BLaER1 treated with 17β-estradiol and CSF1 and Interleukin-3, amounts not matched to agents 10 nM and 100 nM (cell line): ENCODE measurements around the gene RNF220.

ENCODE experiments used
- H3K27ac ChIP-seq, 11 experiments: shearing (Covaris generic); formaldehyde crosslinking; 2 replicates each; pipeline ENCODE4 v1.8.1; 2022
- H3K27me3 ChIP-seq, 11 experiments: shearing (Covaris generic); formaldehyde crosslinking; 2 replicates each; pipeline ENCODE4 v1.8.1; 2022
- H3K36me3 ChIP-seq, 11 experiments: shearing (Covaris generic); formaldehyde crosslinking; 2 replicates each; pipeline ENCODE4 v1.8.1; 2022
- H3K4me1 ChIP-seq, 10 experiments: shearing (Covaris generic); formaldehyde crosslinking; 2 replicates each; pipeline ENCODE4 v1.8.1; 2022
- H3K4me2 ChIP-seq, 11 experiments: shearing (Covaris generic); formaldehyde crosslinking; 2 replicates each; pipeline ENCODE4 v1.8.1; 2022
- H3K4me3 ChIP-seq, 10 experiments: shearing (Covaris generic); formaldehyde crosslinking; 2 replicates each; pipeline ENCODE4 v1.8.1; 2022
- H3K9ac ChIP-seq, 11 experiments: shearing (Covaris generic); formaldehyde crosslinking; 2 replicates each; pipeline ENCODE4 v1.8.1; 2022
- H3K9me3 ChIP-seq, 11 experiments: shearing (Covaris generic); formaldehyde crosslinking; replicated peaks in 1 of 11; 2 replicates each; pipeline ENCODE4 v1.8.1; 2022
- H4K20me1 ChIP-seq, 11 experiments: shearing (Covaris generic); formaldehyde crosslinking; 2 replicates each; pipeline ENCODE4 v1.8.1; 2022
- Cebpa-rat ChIP-seq, 11 experiments: shearing (Covaris generic); IDR thresholded peaks; 2 replicates each; pipeline ENCODE4 v1.8.1; 2022

Gene RNF220

GRCh38 chr1:44598167-44598566, 193.1 kb downstream of the RNF220 start:
- Histone ChIP-seq H3K27ac (no peak overlapping the region), H4K20me1 (no peaks in the 10 kb centered on the region), H3K4me2 (no peak overlapping the region), H3K9me3 (no peaks in the 10 kb centered on the region), H3K4me1 (no peaks in the 10 kb centered on the region), H3K9ac (no peak overlapping the region), H3K27me3 (no peaks in the 10 kb centered on the region), H3K4me3 (no peak overlapping the region), H3K36me3 (no peaks in the 10 kb centered on the region)
- no peak for TF ChIP-seq Cebpa-rat (IDR thresholded peaks at IDR 0.05)

DNA sequence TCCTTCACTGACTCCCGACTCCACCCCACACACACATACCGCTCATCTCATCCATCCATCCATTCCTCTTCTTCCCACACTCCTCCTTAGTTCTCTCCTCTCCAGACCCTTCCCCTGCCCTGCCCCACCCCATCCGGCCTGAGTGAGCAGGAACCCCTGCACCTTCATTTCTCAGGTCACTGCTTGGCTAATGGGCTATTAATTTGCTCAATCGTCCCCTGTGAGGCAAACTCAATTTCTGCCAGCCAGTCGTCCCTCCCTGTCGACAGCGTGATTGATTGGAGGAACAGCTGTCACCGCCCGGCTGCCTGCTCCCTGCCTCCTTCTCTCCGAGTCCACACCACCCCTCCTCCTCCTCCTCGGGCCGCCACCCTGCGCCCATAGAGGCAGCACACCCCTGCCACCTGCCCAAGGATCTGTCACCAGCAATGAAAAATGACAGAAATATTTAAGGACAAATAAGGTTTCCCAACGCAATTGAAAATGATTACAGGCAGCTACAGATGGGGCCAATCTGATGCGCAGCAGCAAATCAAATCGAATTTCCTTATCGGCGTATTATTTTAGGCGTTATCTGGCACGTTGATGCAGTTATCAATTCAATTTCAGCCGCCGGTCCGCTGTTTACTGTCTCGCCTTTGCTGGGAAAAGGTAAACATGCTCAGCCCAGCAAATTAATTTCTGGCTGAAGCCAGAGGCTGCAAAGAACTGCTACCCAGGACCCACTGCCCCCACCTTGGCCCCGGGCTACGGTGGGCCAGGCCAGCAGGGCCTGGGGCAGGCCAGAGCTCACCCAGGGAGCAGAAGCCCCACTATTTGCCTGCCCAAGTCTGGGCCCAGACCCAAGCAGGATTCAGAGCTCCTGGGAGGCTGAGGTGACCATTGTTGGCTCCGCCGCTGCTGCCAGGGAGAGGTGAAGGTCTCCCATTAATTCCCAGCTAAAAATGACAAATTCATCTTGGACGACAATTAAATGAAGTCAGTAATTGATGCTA, 197.9 kb downstream of the RNF220 start:
- Histone ChIP-seq H4K20me1 (no peaks in the 10 kb centered on the region), H3K36me3 (no peaks in the 10 kb centered on the region), H3K4me3 (no peak overlapping the region), H3K27me3 (no peaks in the 10 kb centered on the region), H3K4me2 (no peak overlapping the region), H3K9me3 (no peaks in the 10 kb centered on the region), H3K4me1 (no peaks in the 10 kb centered on the region), H3K9ac (no peak overlapping the region), H3K27ac (no peak overlapping the region)
- TF ChIP-seq Cebpa-rat (IDR thresholded peaks at IDR 0.05): no peak

DNA sequence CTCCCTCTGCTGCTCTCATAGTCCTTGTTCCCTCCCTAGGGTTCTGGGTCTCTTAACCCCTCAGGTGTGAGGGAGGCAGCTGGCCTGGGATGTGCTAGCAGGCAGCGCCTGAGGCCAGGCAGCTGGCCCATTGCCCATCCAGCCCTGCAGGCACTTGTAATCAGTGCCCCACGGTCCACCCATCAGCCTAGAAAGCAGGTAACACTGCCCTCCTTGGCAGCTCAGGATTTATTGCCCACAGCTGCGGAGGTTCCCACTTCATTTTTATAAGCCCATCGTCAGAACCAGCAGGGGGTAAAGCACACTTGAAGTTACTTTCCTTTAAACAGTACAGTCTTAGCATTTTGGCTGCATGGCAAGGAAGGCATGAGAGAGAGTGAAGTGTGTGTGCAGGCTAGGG, 198.7 kb downstream of the RNF220 start:
- no peaks in the 10 kb centered on the region for H3K4me1 ChIP-seq
- no peak overlapping the region for H3K9ac ChIP-seq
- no peak overlapping the region for H3K4me3 ChIP-seq
- H3K9me3 ChIP-seq: no peaks in the 10 kb centered on the region
- H3K27ac ChIP-seq: no peak overlapping the region
- no peak overlapping the region for H3K4me2 ChIP-seq
- H3K27me3 ChIP-seq: no peaks in the 10 kb centered on the region
- TF ChIP-seq Cebpa-rat (IDR thresholded peaks at IDR 0.05): no peak
- H4K20me1 ChIP-seq: no peaks in the 10 kb centered on the region
- no peaks in the 10 kb centered on the region for H3K36me3 ChIP-seq

DNA sequence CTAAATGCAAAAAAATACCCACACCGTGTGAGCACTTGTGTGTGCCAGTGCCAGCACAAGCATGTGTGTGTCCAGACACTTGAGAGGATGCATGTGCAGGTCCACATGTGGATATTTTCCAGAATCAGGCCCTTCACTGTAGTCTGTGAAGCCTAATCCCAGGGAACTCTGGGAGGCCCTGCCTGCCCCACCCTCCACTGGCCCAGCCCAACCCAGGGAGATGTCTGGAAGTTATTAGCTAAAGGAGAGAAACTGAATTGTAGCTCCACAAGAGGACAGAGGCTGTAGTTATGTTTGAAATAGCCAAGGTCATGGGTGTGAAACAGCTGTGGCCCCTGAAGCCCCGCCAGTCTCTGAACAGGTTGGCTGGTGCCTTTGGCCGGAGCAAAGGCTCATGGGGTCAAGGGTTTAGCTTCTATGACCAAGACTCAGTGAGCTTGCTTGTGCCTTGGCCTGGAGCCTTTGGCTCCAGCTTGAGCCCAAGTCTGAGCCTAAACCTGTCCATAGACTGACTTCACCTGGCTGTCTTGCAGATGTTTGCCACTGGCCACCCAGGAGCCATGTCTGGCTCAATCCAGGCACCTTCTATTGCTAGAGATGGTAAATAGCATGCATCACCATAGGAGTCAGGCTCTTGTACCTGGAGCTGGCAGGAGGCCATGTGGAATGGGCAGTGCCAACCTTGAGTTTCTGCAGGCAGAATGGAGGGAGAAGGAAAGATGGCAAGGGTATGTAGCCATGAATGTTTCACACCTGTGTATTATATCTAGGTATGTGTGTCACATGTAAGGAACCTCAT, 199.3 kb downstream of the RNF220 start:
- Histone ChIP-seq H3K9ac (no peak overlapping the region), H3K27ac (no peak overlapping the region)
- TF ChIP-seq Cebpa-rat (IDR thresholded peaks at IDR 0.05): no peak

GRCh38 chr1:44605914-44606615, 201.0 kb downstream of the RNF220 start:
- no peak overlapping the region for H3K9ac ChIP-seq
- no peak overlapping the region for H3K4me2 ChIP-seq
- no peaks in the 10 kb centered on the region for H3K4me1 ChIP-seq
- no peaks in the 10 kb centered on the region for H3K36me3 ChIP-seq
- TF ChIP-seq Cebpa-rat (IDR thresholded peaks at IDR 0.05): no peak
- H4K20me1 ChIP-seq: no peaks in the 10 kb centered on the region
- H3K9me3 ChIP-seq: no peaks in the 10 kb centered on the region
- no peaks in the 10 kb centered on the region for H3K27me3 ChIP-seq
- no peak overlapping the region for H3K4me3 ChIP-seq
- no peak overlapping the region for H3K27ac ChIP-seq

More for the DNA sequence above, 199.3 kb downstream of the RNF220 start:
- no peaks in the 10 kb centered on the region for H3K9me3 ChIP-seq
- no peaks in the 10 kb centered on the region for H3K36me3 ChIP-seq
- H3K4me1 ChIP-seq: no peaks in the 10 kb centered on the region
- H3K4me2 ChIP-seq: no peak overlapping the region
- no peaks in the 10 kb centered on the region for H3K27me3 ChIP-seq
- no peak overlapping the region for H3K4me3 ChIP-seq
- H4K20me1 ChIP-seq: no peaks in the 10 kb centered on the region

DNA sequence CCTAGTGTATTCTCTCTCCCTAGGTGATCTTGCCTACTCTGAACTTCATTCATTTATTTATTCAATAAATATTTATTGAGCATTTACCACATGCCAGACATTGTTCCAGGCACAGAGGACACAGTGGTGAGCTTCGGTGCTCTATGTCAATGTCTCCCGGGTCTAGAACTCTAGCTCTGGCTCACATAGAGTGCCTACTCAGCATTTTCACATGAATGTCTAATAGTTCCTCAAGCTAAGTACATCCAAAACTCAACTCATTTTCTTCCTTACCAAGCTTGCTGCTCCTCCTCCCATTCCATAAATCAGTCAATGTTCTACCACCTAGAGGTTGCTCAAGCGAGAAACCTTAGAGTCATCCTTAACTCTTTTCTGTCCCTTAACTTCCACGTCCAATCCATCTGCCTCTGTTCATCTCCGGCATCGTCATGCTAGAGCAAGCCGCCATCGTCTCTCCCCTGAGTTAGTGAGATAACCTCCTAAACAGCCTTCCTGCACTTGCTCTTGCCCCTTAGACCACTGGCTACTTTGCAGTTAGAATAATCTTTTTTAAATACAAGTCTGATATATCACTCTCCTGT, 201.7 kb downstream of the RNF220 start:
- no peak overlapping the region for H3K4me2 ChIP-seq

DNA sequence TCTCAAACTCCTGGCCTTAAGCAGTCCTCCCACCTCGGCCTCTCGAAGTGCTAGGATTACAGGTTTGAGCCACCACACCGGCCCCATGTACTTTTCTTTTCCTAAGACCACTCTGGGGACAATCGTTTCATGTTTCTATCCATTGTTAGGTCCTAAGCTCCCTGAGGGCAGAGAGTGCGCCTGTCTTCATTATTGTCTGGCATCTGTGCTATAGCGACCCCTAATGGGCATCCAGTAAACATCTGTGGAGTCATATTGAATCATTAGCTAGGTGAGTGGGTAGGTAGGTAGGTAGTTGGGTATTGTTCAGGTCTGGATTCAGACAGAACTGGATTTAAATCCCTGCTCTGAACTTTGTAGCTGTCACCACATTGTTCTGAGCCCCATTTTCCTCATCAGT, 203.1 kb downstream of the RNF220 start:
- no peak for TF ChIP-seq Cebpa-rat (IDR thresholded peaks at IDR 0.05)
- Histone ChIP-seq H3K9ac (no peak overlapping the region), H3K4me2 (no peak overlapping the region), H3K36me3 (no peaks in the 10 kb centered on the region), H3K27me3 (no peaks in the 10 kb centered on the region), H4K20me1 (no peaks in the 10 kb centered on the region), H3K4me3 (no peak overlapping the region), H3K4me1 (no peaks in the 10 kb centered on the region), H3K9me3 (no peaks in the 10 kb centered on the region), H3K27ac (no peak overlapping the region)

More for the DNA sequence above, 201.7 kb downstream of the RNF220 start:
- Histone ChIP-seq H3K9me3 (no peaks in the 10 kb centered on the region), H3K36me3 (no peaks in the 10 kb centered on the region), H3K27me3 (no peaks in the 10 kb centered on the region), H3K27ac (no peak overlapping the region), H4K20me1 (no peaks in the 10 kb centered on the region), H3K9ac (no peak overlapping the region), H3K4me1 (no peaks in the 10 kb centered on the region), H3K4me3 (no peak overlapping the region)
- no peak for TF ChIP-seq Cebpa-rat (IDR thresholded peaks at IDR 0.05)

DNA sequence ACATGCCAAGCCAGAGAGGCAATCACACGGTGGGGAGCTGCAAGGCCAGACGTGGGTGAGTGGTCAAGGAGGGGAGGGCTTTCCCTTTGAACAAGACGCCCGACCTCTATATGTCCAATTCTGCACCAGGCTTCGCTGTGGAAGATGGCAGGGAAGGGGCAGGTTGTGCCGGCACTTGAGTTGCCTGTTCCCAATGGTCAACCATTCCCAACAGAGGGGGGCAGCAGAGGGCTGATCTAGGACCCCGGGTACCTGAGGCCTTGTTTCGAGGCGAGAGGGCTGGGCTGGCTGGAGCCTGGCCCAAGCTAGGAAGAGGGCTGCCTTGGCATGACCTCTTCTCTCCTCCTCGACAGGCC, 204.3 kb downstream of the RNF220 start:
- no peaks in the 10 kb centered on the region for H4K20me1 ChIP-seq
- H3K4me3 ChIP-seq: no peak overlapping the region
- H3K4me2 ChIP-seq: no peak overlapping the region
- TF ChIP-seq Cebpa-rat (IDR thresholded peaks at IDR 0.05): no peak
- no peak overlapping the region for H3K9ac ChIP-seq
- no peaks in the 10 kb centered on the region for H3K27me3 ChIP-seq
- H3K9me3 ChIP-seq: no peaks in the 10 kb centered on the region
- H3K4me1 ChIP-seq: peaks cover 5 to 8% (median 7%) of the 10 kb centered on the region in 10 experiments
- H3K27ac ChIP-seq: no peak overlapping the region
- no peaks in the 10 kb centered on the region for H3K36me3 ChIP-seq
